Panc1 (cell line): ENCODE results near the gene SFTA2.

Source experiments
- CTCF ChIP-seq: fragments of 450-650 bp; IDR thresholded peaks from 2 replicates; pipeline ENCODE4 v1.5.1; 2017; ENCODE audit warnings: mild to moderate bottlenecking
- POLR2AphosphoS5 ChIP-seq: IDR thresholded peaks from 2 replicates; pipeline ENCODE4 v1.6.1; 2012; ENCODE audit warnings: mild to moderate bottlenecking, low read depth, low read length, moderate library complexity
- SIN3A ChIP-seq: IDR thresholded peaks from 2 replicates; pipeline ENCODE4 v1.6.1; 2012; ENCODE audit warnings: low read depth, mild to moderate bottlenecking, low read length, moderate library complexity, borderline replicate concordance; ENCODE audit not compliant: insufficient read depth
- TCF7L2 ChIP-seq: IDR thresholded peaks from 2 replicates; pipeline ENCODE4 v1.6.1; 2011; ENCODE audit warnings: mild to moderate bottlenecking, low read depth, low read length, inconsistent platforms
- TF ChIP-seq, protein P1 (sequence below), 2 experiments: IDR thresholded peaks; 2 replicates each; pipeline ENCODE4 v1.6.1; 2011 to 2012; ENCODE audit warnings: low read depth in 2 of 2, control low read depth in 1 of 2, low read length in 1 of 2, mild to moderate bottlenecking in 1 of 2, moderate library complexity in 1 of 2; ENCODE audit not compliant: insufficient read depth in 1 of 2

DNA sequence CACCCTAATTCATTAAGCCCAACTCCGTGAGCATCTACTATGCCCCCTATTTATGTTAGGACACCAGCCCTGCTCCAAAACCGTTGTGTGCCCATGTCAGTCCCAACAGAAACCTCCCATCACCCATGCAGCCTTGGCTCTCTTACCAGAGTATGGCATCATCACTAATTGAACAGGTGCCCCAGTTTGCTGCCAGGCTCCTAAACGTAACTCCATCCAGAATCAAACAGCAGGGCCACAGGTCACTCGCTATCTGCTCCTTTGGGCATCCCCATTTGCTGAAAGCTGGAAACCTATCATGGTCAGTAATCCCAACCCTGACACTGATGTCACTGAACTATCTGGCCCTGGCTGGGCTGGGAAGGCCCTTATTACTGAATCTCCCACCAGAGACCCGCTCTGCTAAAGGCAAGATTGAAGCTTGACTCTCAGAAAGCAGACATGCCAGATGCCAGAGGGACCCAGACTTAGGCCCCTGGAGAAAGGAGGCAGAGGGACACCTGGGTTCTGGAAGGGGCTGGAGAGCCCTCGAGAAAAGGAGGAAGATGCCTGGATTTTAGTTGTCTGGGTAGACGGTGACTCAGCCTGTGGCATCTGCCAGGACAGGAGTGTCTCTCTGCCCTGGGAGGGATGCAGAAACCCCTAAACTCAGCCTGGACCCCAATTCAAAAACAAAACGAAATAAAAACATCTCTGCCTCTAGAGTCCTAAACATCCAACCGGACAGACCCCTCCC is 22.8 kb upstream of the SFTA2 start:
- TF ChIP-seq CTCF (no peak), POLR2AphosphoS5 (no peak), SIN3A (no peak), TCF7L2 (no peak)
- TF ChIP-seq, protein P1, sequence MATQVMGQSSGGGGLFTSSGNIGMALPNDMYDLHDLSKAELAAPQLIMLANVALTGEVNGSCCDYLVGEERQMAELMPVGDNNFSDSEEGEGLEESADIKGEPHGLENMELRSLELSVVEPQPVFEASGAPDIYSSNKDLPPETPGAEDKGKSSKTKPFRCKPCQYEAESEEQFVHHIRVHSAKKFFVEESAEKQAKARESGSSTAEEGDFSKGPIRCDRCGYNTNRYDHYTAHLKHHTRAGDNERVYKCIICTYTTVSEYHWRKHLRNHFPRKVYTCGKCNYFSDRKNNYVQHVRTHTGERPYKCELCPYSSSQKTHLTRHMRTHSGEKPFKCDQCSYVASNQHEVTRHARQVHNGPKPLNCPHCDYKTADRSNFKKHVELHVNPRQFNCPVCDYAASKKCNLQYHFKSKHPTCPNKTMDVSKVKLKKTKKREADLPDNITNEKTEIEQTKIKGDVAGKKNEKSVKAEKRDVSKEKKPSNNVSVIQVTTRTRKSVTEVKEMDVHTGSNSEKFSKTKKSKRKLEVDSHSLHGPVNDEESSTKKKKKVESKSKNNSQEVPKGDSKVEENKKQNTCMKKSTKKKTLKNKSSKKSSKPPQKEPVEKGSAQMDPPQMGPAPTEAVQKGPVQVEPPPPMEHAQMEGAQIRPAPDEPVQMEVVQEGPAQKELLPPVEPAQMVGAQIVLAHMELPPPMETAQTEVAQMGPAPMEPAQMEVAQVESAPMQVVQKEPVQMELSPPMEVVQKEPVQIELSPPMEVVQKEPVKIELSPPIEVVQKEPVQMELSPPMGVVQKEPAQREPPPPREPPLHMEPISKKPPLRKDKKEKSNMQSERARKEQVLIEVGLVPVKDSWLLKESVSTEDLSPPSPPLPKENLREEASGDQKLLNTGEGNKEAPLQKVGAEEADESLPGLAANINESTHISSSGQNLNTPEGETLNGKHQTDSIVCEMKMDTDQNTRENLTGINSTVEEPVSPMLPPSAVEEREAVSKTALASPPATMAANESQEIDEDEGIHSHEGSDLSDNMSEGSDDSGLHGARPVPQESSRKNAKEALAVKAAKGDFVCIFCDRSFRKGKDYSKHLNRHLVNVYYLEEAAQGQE (IDR thresholded peaks at IDR 0.05; ENCODE audit: insufficient read depth in 1 of 2, low read depth in 2 of 2, low read length in 1 of 2), result no peak
